K562 (cell line): ENCODE measurements around the gene DIMT1. TPM values are rescaled to one million over a fixed set of nuclear protein-coding genes. Genes with fewer than 3 reads are reported as not detected.
A peak's percentile ranks its signal among the peaks of the same experiment; 100 is the strongest.

ENCODE experiments used
- ATF3 ChIP-seq, 2 experiments: fragments of 450-650 bp in 1 of 2; sonication (generic) in 1 of 2; formaldehyde crosslinking in 1 of 2; IDR thresholded peaks in 1 of 2; conservative IDR thresholded peaks in 1 of 2; 2 replicates each; pipeline versions ENCODE4 v1.6.1 to v1.8.1; 2016 to 2023; ENCODE audit warnings: mild to moderate bottlenecking in 2 of 2, moderate library complexity in 2 of 2, inconsistent platforms in 1 of 2, missing genetic modification reagents in 1 of 2
- BCOR ChIP-seq: fragments of 450-650 bp; IDR thresholded peaks from 2 replicates; pipeline ENCODE4 v1.6.1; 2016
- C11orf30 ChIP-seq: fragments of 450-650 bp; IDR thresholded peaks from 2 replicates; pipeline ENCODE4 v1.6.1; 2016; ENCODE audit warnings: low read depth, mild to moderate bottlenecking
- CGGBP1 ChIP-seq: fragments of 250-450 bp; sonication (Bioruptor Pico); IDR thresholded peaks from 2 replicates; pipeline ENCODE4 v1.9.0; 2021; ENCODE audit warnings: mild to moderate bottlenecking
- E2F3 ChIP-seq: fragments of 250-450 bp; sonication (Bioruptor Pico); IDR thresholded peaks from 2 replicates; pipeline ENCODE4 v1.4.0; 2020; ENCODE audit warnings: mild to moderate bottlenecking
- ELF1 ChIP-seq: fragments of 200-800 bp; sonication (Bioruptor generic); IDR thresholded peaks from 2 replicates; pipeline ENCODE4 v1.6.1; 2016; ENCODE audit warnings: missing genetic modification characterization, missing compliant biosample characterization
- ELK1 ChIP-seq: sonication (generic); formaldehyde crosslinking; IDR thresholded peaks from 2 replicates; pipeline ENCODE4 v1.8.1; 2022; ENCODE audit warnings: missing genetic modification reagents
- FOXK2 ChIP-seq, 2 experiments: fragments of 450-650 bp; IDR thresholded peaks in 1 of 2; conservative IDR thresholded peaks in 1 of 2; 2 replicates each; pipeline ENCODE4 v1.6.1; 2016; ENCODE audit warnings: low read depth in 2 of 2, mild to moderate bottlenecking in 1 of 2
- HLTF ChIP-seq: fragments of 450-650 bp; IDR thresholded peaks from 2 replicates; pipeline ENCODE4 v1.6.1; 2016
- LEF1 ChIP-seq: fragments of 450-650 bp; IDR thresholded peaks from 2 replicates; pipeline ENCODE4 v1.6.1; 2016; ENCODE audit warnings: mild to moderate bottlenecking
- MTA2 ChIP-seq: fragments of 450-650 bp; IDR thresholded peaks from 2 replicates; pipeline ENCODE4 v1.6.1; 2016; ENCODE audit warnings: low read depth
- PRDM10 ChIP-seq: fragments of 450-650 bp; IDR thresholded peaks from 2 replicates; pipeline ENCODE4 v1.6.1; 2018; ENCODE audit not compliant: partially characterized antibody
- SMARCE1 ChIP-seq: fragments of 450-650 bp; IDR thresholded peaks from 2 replicates; pipeline ENCODE4 v1.7.1; 2016; ENCODE audit warnings: mild to moderate bottlenecking
- SOX6 ChIP-seq: fragments of 450-650 bp; IDR thresholded peaks from 2 replicates; pipeline ENCODE4 v1.6.1; 2014; ENCODE audit warnings: mild to moderate bottlenecking
- ZNF12 ChIP-seq: sonication (generic); formaldehyde crosslinking; IDR thresholded peaks from 2 replicates; pipeline ENCODE4 v1.4.0; 2020; ENCODE audit warnings: mild to moderate bottlenecking, missing genetic modification reagents
- ZNF592 ChIP-seq: fragments of 450-650 bp; IDR thresholded peaks from 2 replicates; pipeline ENCODE4 v1.6.1; 2017; ENCODE audit warnings: antibody characterized with exemption, mild to moderate bottlenecking
- ZNF740 ChIP-seq, 3 experiments: fragments of 200-800 bp in 1 of 3; sonication (Bioruptor generic) in 1 of 3; sonication (generic) in 1 of 3; formaldehyde crosslinking in 1 of 3; IDR thresholded peaks; 2 replicates each; pipeline versions ENCODE4 v1.6.1 to v1.8.0; 2016 to 2022; ENCODE audit warnings: mild to moderate bottlenecking in 2 of 3, missing compliant biosample characterization in 2 of 3, missing genetic modification characterization in 2 of 3, missing genetic modification reagents in 1 of 3
- ZNF778 ChIP-seq: fragments of 450-650 bp; formaldehyde crosslinking; IDR thresholded peaks from 2 replicates; pipeline ENCODE4 v1.4.0; 2020; ENCODE audit warnings: mild to moderate bottlenecking, moderate library complexity
- polyA plus RNA-seq, 8 experiments: library from polyadenylated mRNA; depleted of rRNA in 4 of 8; stranded (reverse) in 5 of 8; unstranded in 3 of 8; fragments of >200 nt; fragmentation: Nextera tagmentation in 2 of 8; fragmentation: Illumina TruSeq in 1 of 8; extraction: Ambion mirVana in 2 of 8; extraction: Trizol in 1 of 8; gene quantifications; 2 replicates each; pipeline versions ENCODE4 v1.2.1 to v1.2.3, GENCODE V29; 2011 to 2014; ENCODE audit warnings: inconsistent platforms in 1 of 8, missing spikeins in 1 of 8
- total RNA-seq, 7 experiments: library from RNA; depleted of rRNA in 6 of 7; stranded (reverse); fragments of >200 nt in 6 of 7; fragmentation: Illumina TruSeq in 2 of 7; extraction: Trizol in 2 of 7; gene quantifications; 2 replicates each; pipeline versions ENCODE4 v1.2.1 to v1.2.3, GENCODE V29; 2011 to 2021; ENCODE audit warnings: low replicate concordance in 1 of 7

The DIMT1 gene
- total and polyA plus RNA-seq, 9 of the 15 experiments (the other 6 are each of a cell fraction or from before 2014, with no cell fraction given): 28.9 to 85.3 (median 54.1) TPM

- TF ChIP-seq PRDM10 (peak; percentile 36), CGGBP1 (CRISPR knock-in tag) (no peak), ATF3 (IDR thresholded peaks at IDR 0.05) (peak; percentile 80), ATF3 (CRISPR knock-in tag; conservative IDR thresholded peaks at IDR 0.05) (no peak), BCOR (no peak), ZNF592 (peak; percentile 73), SOX6 (peak; percentile 39; the same call in 1 of the 2 replicates), SMARCE1 (peak; percentile 46; the same call in 1 of the 2 replicates), ZNF740 (CRISPR knock-in tag; IDR thresholded peaks at IDR 0.05) (no peak), ZNF740 (tag; IDR thresholded peaks at IDR 0.05) (0 out of 4 replicates have a peak, but pooled peaks of 1 of the 2 experiments have one; percentile 37), FOXK2 (conservative IDR thresholded peaks at IDR 0.05 in 1 of 2, IDR thresholded peaks at IDR 0.05 in 1 of 2; ENCODE audit: low read depth in 2 of 2) (peak in 1 of 2 experiments; percentile 39; a peak in 1 of 4 replicates), ZNF778 (CRISPR knock-in tag) (no peak), MTA2 (no peak), C11orf30 (peak; percentile 93), E2F3 (CRISPR knock-in tag) (no peak), ELK1 (CRISPR knock-in tag) (no peak), ELF1 (tag) (no peak), LEF1 (no peak), HLTF (no peak), ZNF12 (CRISPR knock-in tag) (no peak)
These were observed 27.6 kb downstream of the DIMT1 start (continued) for GRCh38 chr5:62376064-62376463.
